T-helper 2 cell treated with Interferon-gamma antibody and Interleukin-4, amounts not matched to agents 5 μg/mL and 100 μg/mL, for 36 hours (primary cell): ENCODE results near the gene PTPRM.

Experiments used
- DNase-seq: peaks from one replicate; pipeline ENCODE4 v3.0.0; 2021; ENCODE audit warnings: low spot score
- H3K27ac Mint-ChIP-seq: one replicate; pipeline ENCODE4 v1.8.0; 2021; ENCODE audit warnings: mild to moderate bottlenecking, mixed read lengths
- H3K27me3 Mint-ChIP-seq: one replicate; pipeline ENCODE4 v1.8.0; 2021; ENCODE audit warnings: low read depth, mixed read lengths
- H3K36me3 Mint-ChIP-seq: one replicate; pipeline ENCODE4 v1.8.0; 2021; ENCODE audit warnings: low read depth, mixed read lengths
- H3K4me1 Mint-ChIP-seq: one replicate; pipeline ENCODE4 v1.8.0; 2021; ENCODE audit warnings: low read depth, mixed read lengths
- H3K4me3 Mint-ChIP-seq: one replicate; pipeline ENCODE4 v1.8.0; 2022; ENCODE audit warnings: mild to moderate bottlenecking, moderate library complexity, mixed read lengths
- H3K9me3 Mint-ChIP-seq: one replicate; pipeline ENCODE4 v1.8.0; 2021; ENCODE audit warnings: mixed read lengths

Gene PTPRM

DNA sequence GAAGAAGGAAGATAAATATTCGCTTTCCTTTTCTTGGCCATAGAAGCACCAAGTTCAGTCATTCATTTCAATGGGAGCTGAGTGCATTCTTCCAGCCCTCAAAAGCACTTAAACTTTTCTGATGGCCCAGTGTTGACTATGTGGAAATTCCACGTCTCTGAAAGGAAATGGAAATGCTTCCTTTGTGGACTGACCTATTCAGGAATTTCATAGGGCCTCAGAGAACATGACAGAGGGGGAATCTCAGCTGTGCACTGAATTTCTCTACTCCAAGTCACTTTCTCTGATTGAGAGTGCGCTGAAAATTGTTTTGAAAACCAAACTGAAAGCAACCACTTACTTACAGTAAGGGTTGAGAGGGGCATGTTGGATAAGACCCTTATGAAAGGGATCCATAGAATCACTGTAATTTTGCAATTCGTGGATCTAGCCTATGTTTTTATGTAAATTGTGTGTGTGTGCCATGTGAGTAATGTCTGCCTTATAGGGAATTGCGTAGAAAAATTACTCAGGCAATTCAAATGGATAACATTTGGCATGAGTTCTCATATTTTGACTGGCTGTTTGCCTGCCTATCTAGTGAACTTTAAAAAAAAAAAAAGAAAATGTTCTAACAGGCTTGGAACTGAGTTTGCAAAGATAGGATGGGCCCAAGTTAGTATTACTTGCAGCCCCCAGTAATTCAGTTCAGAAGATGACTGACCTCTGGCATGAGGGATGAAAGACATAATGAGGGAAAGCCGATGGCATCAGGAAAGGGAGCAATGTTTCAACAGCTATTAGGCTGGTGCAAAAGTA is 437.0 kb downstream of the PTPRM start:
- Mint-ChIP-seq H3K27me3 (no peaks in the 10 kb centered on the region), H3K27ac (no peak overlapping the region), H3K9me3 (no peaks in the 10 kb centered on the region), H3K4me1 (no peaks in the 10 kb centered on the region), H3K4me3 (no peak overlapping the region), H3K36me3 (no peaks in the 10 kb centered on the region)
- DNase-seq, result no peak

GRCh38 chr18:8004792-8005191 is 437.7 kb downstream of the PTPRM start:
- Mint-ChIP-seq H3K9me3 (no peaks in the 10 kb centered on the region), H3K4me1 (no peaks in the 10 kb centered on the region), H3K36me3 (no peaks in the 10 kb centered on the region), H3K4me3 (no peak overlapping the region), H3K27ac (no peak overlapping the region), H3K27me3 (no peaks in the 10 kb centered on the region)
- no peak for DNase-seq

DNA sequence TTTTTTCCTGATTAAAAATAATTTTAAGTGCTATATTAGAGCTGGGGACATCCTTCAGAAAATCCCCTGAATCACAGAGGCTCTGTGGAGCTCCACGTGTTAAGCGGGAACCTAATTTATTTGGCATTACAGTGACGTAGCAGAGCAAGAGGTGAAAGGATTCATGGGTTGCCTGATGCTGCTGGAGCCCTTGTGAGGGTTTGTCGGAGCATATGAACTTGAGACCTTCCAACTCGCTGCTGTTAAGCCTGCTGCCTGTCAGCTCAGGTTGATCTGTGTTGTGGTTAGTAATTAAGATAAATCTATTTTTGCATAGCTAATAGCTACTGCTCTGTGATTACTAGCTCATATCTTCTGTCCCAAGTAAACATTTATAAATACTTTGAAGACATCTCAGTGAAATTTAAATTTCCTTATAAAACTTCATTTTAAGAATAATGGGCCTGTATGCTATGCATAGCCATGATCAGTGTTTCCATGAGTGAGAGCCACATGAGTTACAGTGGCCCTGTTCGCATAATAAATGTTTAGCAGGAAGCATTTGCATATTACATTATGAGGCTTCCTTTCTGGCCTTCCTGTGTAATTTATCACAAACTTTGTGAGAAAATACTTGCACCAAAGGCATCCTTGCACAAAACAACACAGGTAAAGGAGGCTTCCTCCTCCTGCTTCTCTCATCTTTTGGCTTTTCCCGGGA is 438.9 kb downstream of the PTPRM start:
- Mint-ChIP-seq H3K4me1 (no peaks in the 10 kb centered on the region), H3K9me3 (no peaks in the 10 kb centered on the region), H3K36me3 (no peaks in the 10 kb centered on the region), H3K4me3 (no peak overlapping the region), H3K27me3 (no peaks in the 10 kb centered on the region), H3K27ac (no peak overlapping the region)
- DNase-seq, result no peak

GRCh38 chr18:8006979-8007378 is 439.9 kb downstream of the PTPRM start:
- DNase-seq, result no peak
- Mint-ChIP-seq H3K27me3 (no peaks in the 10 kb centered on the region), H3K36me3 (no peaks in the 10 kb centered on the region), H3K4me1 (no peaks in the 10 kb centered on the region), H3K9me3 (no peaks in the 10 kb centered on the region), H3K4me3 (no peak overlapping the region), H3K27ac (no peak overlapping the region)

- DNase-seq, result no peak
- H3K9me3 Mint-ChIP-seq, result no peaks in the 10 kb centered on the region
- H3K27ac Mint-ChIP-seq, result no peak overlapping the region
- H3K4me3 Mint-ChIP-seq, result no peak overlapping the region
- no peaks in the 10 kb centered on the region for H3K27me3 Mint-ChIP-seq
- H3K36me3 Mint-ChIP-seq, result no peaks in the 10 kb centered on the region
- no peaks in the 10 kb centered on the region for H3K4me1 Mint-ChIP-seq
These were observed 440.9 kb downstream of the PTPRM start for GRCh38 chr18:8008033-8008432.

DNA sequence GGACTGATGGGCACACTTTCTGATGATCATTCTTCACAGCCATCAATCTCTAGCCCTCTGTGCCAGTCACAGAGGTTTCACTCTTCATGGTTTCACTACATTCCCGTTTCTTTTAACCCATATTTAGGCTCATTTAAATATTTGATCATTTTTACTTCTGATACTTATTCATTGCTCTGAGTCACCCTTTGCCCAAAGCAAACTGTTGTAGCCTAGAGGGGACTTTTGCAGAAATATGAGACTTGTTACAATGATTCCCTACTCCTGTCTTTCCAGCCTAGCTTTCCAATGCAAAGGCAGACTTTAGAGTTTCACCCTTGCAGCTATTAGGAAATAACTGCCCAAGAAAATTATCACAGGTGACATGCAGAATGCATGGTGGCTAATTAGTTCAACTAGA is 444.2 kb downstream of the PTPRM start:
- H3K4me3 Mint-ChIP-seq, result no peak overlapping the region
- H3K27ac Mint-ChIP-seq, result no peak overlapping the region
- no peaks in the 10 kb centered on the region for H3K9me3 Mint-ChIP-seq
- H3K36me3 Mint-ChIP-seq, result no peaks in the 10 kb centered on the region
- H3K27me3 Mint-ChIP-seq, result no peaks in the 10 kb centered on the region
- H3K4me1 Mint-ChIP-seq, result no peaks in the 10 kb centered on the region
- no peak for DNase-seq

DNA sequence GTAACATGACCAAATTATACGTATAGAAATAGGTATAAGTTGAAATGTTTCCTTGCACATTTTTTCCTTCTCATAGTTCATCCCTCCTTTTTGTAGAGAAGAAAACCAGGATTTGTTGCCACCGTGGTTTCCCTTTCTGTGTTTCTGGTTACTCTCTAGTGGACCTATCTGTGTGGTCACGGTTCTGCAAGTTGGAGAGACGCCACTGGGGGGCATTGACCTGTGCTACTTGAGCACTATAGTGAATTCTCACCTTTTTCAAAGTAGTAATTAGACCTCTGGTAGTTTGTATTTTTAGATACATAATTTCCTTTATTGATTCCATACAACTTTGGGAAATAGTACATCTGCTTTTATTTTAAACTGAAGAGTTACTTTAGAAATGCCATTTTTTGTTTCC is 444.8 kb downstream of the PTPRM start:
- H3K4me1 Mint-ChIP-seq, result no peaks in the 10 kb centered on the region
- H3K27ac Mint-ChIP-seq, result no peak overlapping the region
- no peak for DNase-seq
- H3K36me3 Mint-ChIP-seq, result no peaks in the 10 kb centered on the region
- H3K4me3 Mint-ChIP-seq, result no peak overlapping the region
- no peaks in the 10 kb centered on the region for H3K9me3 Mint-ChIP-seq
- no peaks in the 10 kb centered on the region for H3K27me3 Mint-ChIP-seq

DNA sequence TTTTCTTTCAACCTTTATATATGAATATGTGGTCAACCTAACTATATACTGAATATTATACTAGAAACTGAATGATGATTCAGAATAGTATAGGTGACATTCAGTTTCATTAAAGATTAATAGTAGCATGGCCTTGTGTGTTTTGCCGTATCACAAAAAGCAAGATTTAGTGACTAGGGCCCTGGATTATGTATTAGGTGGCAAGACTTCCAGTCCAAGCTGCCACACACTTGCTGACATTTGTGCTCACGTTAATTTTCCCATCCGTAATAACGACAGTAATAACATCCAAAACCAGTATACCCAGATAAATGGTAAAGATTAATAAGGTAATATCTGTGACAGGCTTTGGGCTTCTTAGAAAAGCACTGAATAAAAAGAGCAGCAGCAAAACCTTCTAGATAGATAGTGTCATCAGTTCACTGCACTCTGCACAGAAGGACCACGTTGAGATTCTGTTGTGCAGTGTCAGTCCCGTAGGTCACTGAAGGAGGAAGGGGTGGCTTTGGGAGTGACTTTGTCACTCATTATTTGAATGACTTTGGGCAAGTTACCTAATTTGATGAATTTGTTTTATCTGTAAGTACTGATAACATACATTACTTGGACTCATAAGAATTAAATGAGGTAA is 451.7 kb downstream of the PTPRM start:
- Mint-ChIP-seq H3K4me3 (no peak overlapping the region), H3K4me1 (no peaks in the 10 kb centered on the region), H3K9me3 (peaks cover 2% of the 10 kb centered on the region), H3K27ac (no peak overlapping the region), H3K27me3 (no peaks in the 10 kb centered on the region), H3K36me3 (no peaks in the 10 kb centered on the region)
- DNase-seq, result no peak

DNA sequence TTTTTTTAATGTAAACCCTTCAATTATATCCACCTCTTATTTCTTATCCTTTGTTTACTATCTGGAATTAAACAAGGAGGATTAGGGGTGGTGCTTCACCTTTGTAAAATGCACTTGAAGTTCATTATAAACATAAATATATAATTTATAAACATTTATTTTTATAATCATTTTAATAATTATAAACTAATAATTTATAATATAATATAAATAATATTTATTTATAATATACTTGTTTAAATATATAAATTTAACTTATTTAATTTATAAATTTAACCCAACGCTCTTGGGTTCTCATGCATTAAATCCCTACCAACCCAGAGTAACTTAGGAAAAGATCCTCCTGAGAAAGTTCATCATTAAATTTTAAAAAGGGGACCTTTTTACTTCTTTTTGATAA is 452.5 kb downstream of the PTPRM start:
- Mint-ChIP-seq H3K36me3 (no peaks in the 10 kb centered on the region), H3K4me3 (no peak overlapping the region), H3K9me3 (peaks cover 7% of the 10 kb centered on the region), H3K27ac (no peak overlapping the region), H3K4me1 (no peaks in the 10 kb centered on the region), H3K27me3 (no peaks in the 10 kb centered on the region)
- no peak for DNase-seq

DNA sequence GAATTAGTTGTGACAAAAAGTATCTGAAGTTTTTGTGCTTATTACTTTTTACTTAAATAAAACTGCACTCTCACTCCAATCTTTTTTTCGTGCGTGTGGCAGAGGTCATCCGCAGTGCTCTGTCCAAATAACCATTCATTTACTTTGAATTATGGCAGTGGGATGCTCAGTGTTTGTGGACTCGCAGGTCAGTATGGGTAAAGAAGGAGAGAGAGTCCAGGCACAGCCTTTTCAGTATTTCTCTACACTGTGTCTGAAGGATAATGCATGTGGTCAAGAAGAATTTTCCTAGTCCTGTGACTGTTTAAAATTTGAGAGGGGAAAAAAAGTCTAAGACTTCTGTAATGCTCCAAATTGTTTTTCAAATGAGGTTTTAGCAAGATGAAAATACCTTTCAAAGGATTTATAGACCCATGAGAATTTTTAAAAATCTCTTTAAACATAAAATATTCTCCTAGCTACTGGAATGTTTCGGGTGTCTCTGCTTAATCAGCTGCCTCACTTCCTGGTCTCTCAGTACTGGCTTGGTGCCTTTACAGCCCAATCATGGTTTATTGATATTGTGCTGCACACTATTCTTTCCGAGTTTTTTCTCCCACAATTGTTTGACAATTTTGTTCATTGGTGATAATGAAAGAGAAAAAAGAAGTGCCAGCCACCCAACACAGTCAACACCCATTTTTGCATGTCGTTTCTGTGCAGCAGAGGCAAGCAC is 453.2 kb downstream of the PTPRM start:
- Mint-ChIP-seq H3K4me3 (no peak overlapping the region), H3K4me1 (no peaks in the 10 kb centered on the region), H3K27me3 (no peaks in the 10 kb centered on the region), H3K9me3 (peaks cover 7% of the 10 kb centered on the region), H3K27ac (no peak overlapping the region), H3K36me3 (no peaks in the 10 kb centered on the region)
- no peak for DNase-seq

- Mint-ChIP-seq H3K9me3 (peaks cover 10% of the 10 kb centered on the region), H3K36me3 (no peaks in the 10 kb centered on the region), H3K27ac (no peak overlapping the region), H3K4me3 (no peak overlapping the region), H3K4me1 (no peaks in the 10 kb centered on the region), H3K27me3 (no peaks in the 10 kb centered on the region)
- DNase-seq, result no peak
These were observed 461.9 kb downstream of the PTPRM start for GRCh38 chr18:8029061-8029460.

DNA sequence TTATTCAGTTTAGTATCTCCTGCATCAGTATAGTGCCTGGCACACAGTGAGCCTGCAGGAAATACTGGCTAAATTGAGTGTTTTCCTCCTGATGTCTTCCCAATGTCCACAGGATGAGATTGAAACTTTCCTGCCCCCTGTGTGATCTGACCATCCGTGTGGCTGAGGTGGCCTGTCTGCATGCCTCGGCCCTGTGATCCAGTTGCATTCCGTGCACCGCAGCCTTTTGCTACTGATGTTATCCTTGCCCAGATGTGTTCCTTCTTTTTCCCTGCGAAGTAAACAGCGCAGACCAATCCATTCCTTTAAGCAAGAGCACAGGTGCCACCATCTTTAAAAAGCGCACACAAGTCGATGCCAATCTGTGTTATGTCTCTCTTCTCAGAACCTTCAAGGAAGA is 462.6 kb downstream of the PTPRM start:
- H3K36me3 Mint-ChIP-seq, result no peaks in the 10 kb centered on the region
- H3K27me3 Mint-ChIP-seq, result no peaks in the 10 kb centered on the region
- H3K27ac Mint-ChIP-seq, result no peak overlapping the region
- H3K4me1 Mint-ChIP-seq, result no peaks in the 10 kb centered on the region
- H3K9me3 Mint-ChIP-seq, result peaks cover 8% of the 10 kb centered on the region
- no peak overlapping the region for H3K4me3 Mint-ChIP-seq
- no peak for DNase-seq

DNA sequence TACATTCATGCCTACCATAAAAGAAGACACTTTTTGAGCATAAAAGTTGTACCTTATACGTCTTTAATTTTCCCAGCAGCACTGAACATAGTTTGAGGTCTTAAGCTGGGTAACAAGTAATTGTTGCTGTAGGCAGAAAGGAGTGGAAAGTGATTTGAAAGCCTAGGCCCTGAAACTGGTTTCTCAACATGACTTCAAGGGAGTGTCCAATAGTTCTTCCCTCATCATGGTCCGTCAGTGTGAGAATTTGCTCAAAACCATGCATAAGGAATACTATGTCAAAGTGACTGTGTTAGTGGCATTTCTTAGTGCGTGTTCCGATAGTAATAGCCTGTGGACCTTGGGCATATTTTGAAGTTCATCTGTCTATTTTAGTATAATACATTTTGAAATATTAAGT is 463.1 kb downstream of the PTPRM start:
- no peak overlapping the region for H3K27ac Mint-ChIP-seq
- no peaks in the 10 kb centered on the region for H3K4me1 Mint-ChIP-seq
- no peak overlapping the region for H3K4me3 Mint-ChIP-seq
- H3K36me3 Mint-ChIP-seq, result no peaks in the 10 kb centered on the region
- H3K9me3 Mint-ChIP-seq, result peaks cover 8% of the 10 kb centered on the region
- H3K27me3 Mint-ChIP-seq, result no peaks in the 10 kb centered on the region
- no peak for DNase-seq

- DNase-seq, result no peak
- no peak overlapping the region for H3K27ac Mint-ChIP-seq
- peaks cover 8% of the 10 kb centered on the region for H3K9me3 Mint-ChIP-seq
These were observed 464.4 kb downstream of the PTPRM start for GRCh38 chr18:8031496-8031895.

More at GRCh38 chr18:8031496-8031895, 464.4 kb downstream of the PTPRM start:
- Mint-ChIP-seq H3K4me1 (no peaks in the 10 kb centered on the region), H3K4me3 (no peak overlapping the region), H3K27me3 (no peaks in the 10 kb centered on the region), H3K36me3 (no peaks in the 10 kb centered on the region)
